ENCODE measurements around the gene HINFP.

DNA sequence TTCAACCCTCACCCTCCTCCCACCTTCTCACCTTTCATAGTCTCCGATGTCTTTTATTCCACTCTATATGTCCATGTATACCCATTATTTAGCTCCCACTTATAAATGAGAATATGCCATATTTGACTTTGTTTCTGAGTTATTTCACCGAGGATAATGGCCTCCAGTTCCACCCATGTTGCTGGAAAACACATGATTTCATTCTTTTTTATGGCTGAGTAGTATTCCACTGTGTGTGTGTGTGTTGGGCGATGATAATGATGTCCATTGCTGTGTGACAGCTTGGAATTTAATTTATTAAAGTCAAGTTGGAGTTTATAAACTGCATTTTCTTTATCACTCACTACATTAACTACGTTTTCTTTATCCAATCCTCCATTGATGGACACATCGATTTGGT, 3.2 kb upstream of the HINFP start:
- TF ChIP-seq POLR2A (IDR thresholded peaks at IDR 0.05) (no peak), CTCF (IDR thresholded peaks at IDR 0.05) (no peak)

All from tibial nerve (tissue), 3 donors.